Stimulated activated CD4-positive, alpha-beta T cell treated with anti-CD3 and anti-CD28 coated beads, Interleukin-12 subunit alpha, Interleukin-12 subunit beta, amount 100 ng/mL, for 4 hours (primary cell): Measurements from ENCODE around the gene LDLRAD4.
A peak's percentile ranks its signal among the peaks of the same experiment; 100 is the strongest.
"Not testable (repeated sequence)": the region's sequence is repeated elsewhere in the genome, so short reads cannot be mapped to it uniquely, and the experiment has no call there.

ENCODE experiments used
- DNase-seq: peaks from one replicate; pipeline ENCODE4 v3.0.0-alpha.2; 2020

The LDLRAD4 gene

GRCh38 chr18:13253786-13254688 is 35.5 kb downstream of the LDLRAD4 start:
- no peak for DNase-seq

GRCh38 chr18:13254971-13255927 is 36.7 kb downstream of the LDLRAD4 start:
- DNase-seq, result no peak

- DNase-seq, result no peak
Measured at GRCh38 chr18:13256444-13257305, 38.1 kb downstream of the LDLRAD4 start.

GRCh38 chr18:13257361-13257980 is 38.9 kb downstream of the LDLRAD4 start:
- DNase-seq, result no peak

GRCh38 chr18:13258921-13259320 is 40.4 kb downstream of the LDLRAD4 start:
- DNase-seq, result no peak

- no peak for DNase-seq
Measured at GRCh38 chr18:13259701-13260100, 41.1 kb downstream of the LDLRAD4 start.

GRCh38 chr18:13260197-13260934 is 41.8 kb downstream of the LDLRAD4 start:
- DNase-seq, result no peak

- DNase-seq, result no peak
Measured at GRCh38 chr18:13260935-13261640, 42.5 kb downstream of the LDLRAD4 start.

- DNase-seq, result no peak
Measured at GRCh38 chr18:13261661-13262357, 43.2 kb downstream of the LDLRAD4 start.

- not testable (repeated sequence) for DNase-seq
Measured at GRCh38 chr18:13262358-13262680, 43.8 kb downstream of the LDLRAD4 start.

- DNase-seq, result no peak
Measured at GRCh38 chr18:13262839-13263691, 44.5 kb downstream of the LDLRAD4 start.

GRCh38 chr18:13264091-13265007 is 45.8 kb downstream of the LDLRAD4 start:
- no peak for DNase-seq

- DNase-seq, result peak; percentile 42
Measured at GRCh38 chr18:13265008-13265910, 46.7 kb downstream of the LDLRAD4 start.

- no peak for DNase-seq
Measured at GRCh38 chr18:13265911-13266217, 47.3 kb downstream of the LDLRAD4 start.

GRCh38 chr18:13266218-13267100 is 47.9 kb downstream of the LDLRAD4 start:
- peak; percentile 27 for DNase-seq

- DNase-seq, result no peak
Measured at GRCh38 chr18:13267431-13267873, 48.9 kb downstream of the LDLRAD4 start.
